H9 (cell line): ENCODE data around the gene MAGEH1. TPM values are rescaled to one million over a fixed set of nuclear protein-coding genes. Genes with fewer than 3 reads are reported as not detected.
"Not testable (repeated sequence)": the region's sequence is repeated elsewhere in the genome, so short reads cannot be mapped to it uniquely, and the experiment has no call there.

Experiments
- DNase-seq: peaks from one replicate; pipeline ENCODE4 v3.0.0-alpha.2; 2017
- H2AFZ ChIP-seq: one replicate; pipeline ENCODE4 v1.6.1; 2013; ENCODE audit warnings: mild to moderate bottlenecking, low read length, control low read depth, moderate library complexity
- H2AK5ac ChIP-seq: 2 replicates; pipeline ENCODE4 v1.6.1; 2013; ENCODE audit warnings: low read length, control low read depth, mixed read lengths; ENCODE audit not compliant: insufficient read length
- H2BK120ac ChIP-seq: one replicate; pipeline ENCODE4 v1.6.1; 2013; ENCODE audit warnings: low read depth, mild to moderate bottlenecking, low read length, control low read depth, inconsistent platforms; ENCODE audit not compliant: poor library complexity, severe bottlenecking
- H2BK12ac ChIP-seq: 2 replicates; pipeline ENCODE4 v1.6.1; 2013; ENCODE audit warnings: low read length, control low read depth, mixed read lengths, low read depth; ENCODE audit not compliant: insufficient read length
- H2BK15ac ChIP-seq: 2 replicates; pipeline ENCODE4 v1.6.1; 2013; ENCODE audit warnings: low read depth, low read length, control low read depth
- H2BK20ac ChIP-seq: one replicate; pipeline ENCODE4 v1.6.1; 2013; ENCODE audit warnings: low read depth, mild to moderate bottlenecking, low read length, control low read depth, inconsistent platforms; ENCODE audit not compliant: poor library complexity, severe bottlenecking
- H2BK5ac ChIP-seq: 2 replicates; pipeline ENCODE4 v1.6.1; 2013; ENCODE audit warnings: low read length, control low read depth, mixed read lengths; ENCODE audit not compliant: insufficient read length
- H3K14ac ChIP-seq: 2 replicates; pipeline ENCODE4 v1.6.1; 2013; ENCODE audit warnings: low read length, control low read depth; ENCODE audit not compliant: insufficient read depth
- H3K18ac ChIP-seq: 2 replicates; pipeline ENCODE4 v1.6.1; 2013; ENCODE audit warnings: low read depth, mild to moderate bottlenecking, mixed read lengths, low read length, control low read depth; ENCODE audit not compliant: insufficient read length
- H3K23ac ChIP-seq: 2 replicates; pipeline ENCODE4 v1.6.1; 2013; ENCODE audit warnings: low read length, control low read depth, mixed read lengths, low read depth; ENCODE audit not compliant: insufficient read length
- H3K23me2 ChIP-seq: 2 replicates; pipeline ENCODE4 v1.6.1; 2013; ENCODE audit warnings: low read depth, mild to moderate bottlenecking, mixed read lengths, low read length, control low read depth; ENCODE audit not compliant: insufficient read length, poor library complexity, severe bottlenecking
- H3K27ac ChIP-seq: 2 replicates; pipeline ENCODE4 v1.5.1; 2013; ENCODE audit warnings: low read length, control low read depth, mixed read lengths, low read depth; ENCODE audit not compliant: insufficient read length
- H3K27me3 ChIP-seq: 2 replicates; pipeline ENCODE4 v1.6.1; 2013; ENCODE audit warnings: low read length, control low read depth, inconsistent platforms; ENCODE audit not compliant: insufficient read depth
- H3K4ac ChIP-seq: 2 replicates; pipeline ENCODE4 v1.6.1; 2013; ENCODE audit warnings: low read depth, mild to moderate bottlenecking, control low read depth, inconsistent platforms, low read length, moderate library complexity
- H3K4me1 ChIP-seq: 2 replicates; pipeline ENCODE4 v1.6.1; 2013; ENCODE audit warnings: low read length, control low read depth, inconsistent platforms; ENCODE audit not compliant: insufficient read depth
- H3K4me2 ChIP-seq: 2 replicates; pipeline ENCODE4 v1.6.1; 2013; ENCODE audit warnings: low read length, control low read depth, mixed read lengths; ENCODE audit not compliant: insufficient read length, insufficient read depth
- H3K56ac ChIP-seq: 2 replicates; pipeline ENCODE4 v1.6.1; 2013; ENCODE audit warnings: low read depth, mild to moderate bottlenecking, mixed read lengths, low read length, control low read depth; ENCODE audit not compliant: insufficient read length
- H3K79me1 ChIP-seq: 2 replicates; pipeline ENCODE4 v1.6.1; 2013; ENCODE audit warnings: low read depth, mild to moderate bottlenecking, moderate library complexity, low read length, control low read depth, inconsistent platforms; ENCODE audit not compliant: insufficient read depth, poor library complexity, severe bottlenecking
- H3K79me2 ChIP-seq: 2 replicates; pipeline ENCODE4 v1.6.1; 2013; ENCODE audit warnings: low read length, control low read depth, inconsistent platforms; ENCODE audit not compliant: insufficient read depth
- H3K9ac ChIP-seq: 2 replicates; pipeline ENCODE4 v1.6.1; 2013; ENCODE audit warnings: low read length, control low read depth, mixed read lengths; ENCODE audit not compliant: insufficient read length; ENCODE audit errors: extremely low read depth
- H3K9me3 ChIP-seq: one replicate; pipeline ENCODE4 v1.6.1; 2013; ENCODE audit warnings: low read depth, low read length, inconsistent platforms; ENCODE audit not compliant: control insufficient read depth
- H3T11ph ChIP-seq: one replicate; pipeline ENCODE4 v1.6.1; 2013; ENCODE audit warnings: mild to moderate bottlenecking, low read length, control low read depth, inconsistent platforms
- H4K20me1 ChIP-seq: one replicate; pipeline ENCODE4 v1.6.1; 2013; ENCODE audit not compliant: control insufficient read depth, insufficient read length, insufficient read depth
- H4K5ac ChIP-seq: 2 replicates; pipeline ENCODE4 v1.6.1; 2013; ENCODE audit warnings: low read depth, mild to moderate bottlenecking, mixed read lengths, low read length, control low read depth; ENCODE audit not compliant: insufficient read length
- H4K8ac ChIP-seq: replicated peaks from 2 replicates; pipeline ENCODE4 v1.6.1; 2013; ENCODE audit warnings: low read length, control low read depth, mixed read lengths, low read depth; ENCODE audit not compliant: insufficient read length
- H4K91ac ChIP-seq: 2 replicates; pipeline ENCODE4 v1.6.1; 2013; ENCODE audit warnings: low read depth, mild to moderate bottlenecking, moderate library complexity, mixed read lengths, low read length, control low read depth; ENCODE audit not compliant: insufficient read length
- H3K27ac Mint-ChIP-seq, 3 experiments: 2 replicates in 2 of 3; 3 replicates in 1 of 3; pipeline ENCODE4 v1.8.0; 2020 to 2021; ENCODE audit warnings: mixed read lengths in 3 of 3, mild to moderate bottlenecking in 1 of 3, moderate library complexity in 1 of 3
- H3K27me3 Mint-ChIP-seq: 2 replicates; pipeline ENCODE4 v1.8.0; 2021; ENCODE audit warnings: low read depth, mild to moderate bottlenecking, moderate library complexity, mixed read lengths
- H3K36me3 Mint-ChIP-seq, 3 experiments: 2 replicates in 2 of 3; 3 replicates in 1 of 3; pipeline ENCODE4 v1.8.0; 2020 to 2021; ENCODE audit warnings: low read depth in 3 of 3, mixed read lengths in 3 of 3; ENCODE audit not compliant: insufficient read depth in 1 of 3
- H3K4me1 Mint-ChIP-seq, 2 experiments: 2 replicates each; pipeline ENCODE4 v1.8.0; 2020; ENCODE audit warnings: mixed read lengths in 2 of 2
- H3K4me3 Mint-ChIP-seq, 2 experiments: 2 replicates in 1 of 2; 3 replicates in 1 of 2; pipeline ENCODE4 v1.8.0; 2020 to 2021; ENCODE audit warnings: mild to moderate bottlenecking in 2 of 2, mixed read lengths in 2 of 2, moderate library complexity in 1 of 2
- H3K9me3 Mint-ChIP-seq, 2 experiments: 2 replicates in 1 of 2; 3 replicates in 1 of 2; pipeline ENCODE4 v1.8.0; 2020; ENCODE audit warnings: mild to moderate bottlenecking in 2 of 2, mixed read lengths in 2 of 2, moderate library complexity in 1 of 2
- WGBS: extraction: QIAGEN DNeasy Blood & Tissue Kit; methylation state at CpG from one replicate; pipeline ENCODE4 v1.1.7; 2013; ENCODE audit warnings: missing lambda C conversion rate, low lambda C conversion rate, mixed read lengths; ENCODE audit not compliant: insufficient read length; ENCODE audit errors: extremely low coverage; 5-methylcytosine and 5-hydroxymethylcytosine counted together
- total RNA-seq: library from RNA; stranded (reverse); gene quantifications from 2 replicates; pipeline ENCODE4 v1.2.1, GENCODE V29; 2021

The MAGEH1 gene
- total RNA-seq, 1 experiment from 2014 or later = 7.3 TPM

DNA sequence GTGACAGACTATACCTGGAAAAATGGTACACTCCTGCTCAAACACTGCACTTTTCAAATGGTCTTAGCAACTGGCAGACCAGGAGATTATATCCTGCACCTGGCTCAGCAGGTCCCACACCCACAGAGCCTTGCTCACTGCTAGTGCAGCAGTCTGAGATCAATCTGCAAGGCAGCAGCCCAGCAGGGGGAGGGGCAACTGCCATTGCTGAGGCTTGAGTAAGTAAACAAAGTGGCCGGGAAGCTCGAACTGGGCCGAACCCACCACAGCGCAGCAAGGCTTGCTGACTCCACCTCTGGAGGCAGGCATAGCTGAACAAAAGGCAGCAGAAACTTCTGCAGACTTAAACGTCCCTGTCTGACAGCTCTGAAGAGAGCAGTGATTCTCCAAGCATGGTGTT lies 8.5 kb upstream of the MAGEH1 start:
- H4K20me1 ChIP-seq, H2BK120ac ChIP-seq, H2BK5ac ChIP-seq, H2BK12ac ChIP-seq, H4K5ac ChIP-seq, H3K4ac ChIP-seq, H3K14ac ChIP-seq, H3K27me3 ChIP-seq, DNase-seq, H3K79me2 ChIP-seq, H3K27ac Mint-ChIP-seq, H3K23me2 ChIP-seq, H4K8ac ChIP-seq, H3K23ac ChIP-seq, H3K18ac ChIP-seq, H2BK15ac ChIP-seq, H3K79me1 ChIP-seq, H3K56ac ChIP-seq, H2AFZ ChIP-seq, H3K4me3 Mint-ChIP-seq, H3K9ac ChIP-seq, H2BK20ac ChIP-seq, H4K91ac ChIP-seq, H3K27ac ChIP-seq, H3K4me1 Mint-ChIP-seq, H3K4me1 ChIP-seq, H3K4me2 ChIP-seq, H2AK5ac ChIP-seq, H3T11ph ChIP-seq: not testable (repeated sequence)
- WGBS = no CpG with 5 or more reads among the region's 5 CpGs
- Mint-ChIP-seq H3K9me3 (peaks cover 73 to 85% of the 10 kb centered on the region in 2 experiments), H3K27me3 (peaks cover 13% of the 10 kb centered on the region), H3K36me3 (peaks cover 0 to 36% (median 3%) of the 10 kb centered on the region in 3 experiments; a peak in 5 of 7 replicates)
- H3K9me3 ChIP-seq = peaks cover 36% of the 10 kb centered on the region
